Suppressor macrophage (primary cell): ENCODE data around the gene SLC22A23.

Experiments used
- DNase-seq, 4 experiments: peaks; one replicate each; pipeline ENCODE4 v3.0.0-alpha.2; 2020 to 2022

SLC22A23 gene

GRCh38 chr6:3366596-3367413, 90.0 kb downstream of the SLC22A23 start:
- no peak for DNase-seq

GRCh38 chr6:3364391-3364790, 92.5 kb downstream of the SLC22A23 start:
- DNase-seq, result no peak

GRCh38 chr6:3363296-3364025, 93.4 kb downstream of the SLC22A23 start:
- no peak for DNase-seq

GRCh38 chr6:3361312-3362037, 95.4 kb downstream of the SLC22A23 start:
- no peak for DNase-seq

GRCh38 chr6:3360727-3361045, 96.2 kb downstream of the SLC22A23 start:
- no peak for DNase-seq

GRCh38 chr6:3359973-3360726, 96.7 kb downstream of the SLC22A23 start:
- no peak for DNase-seq

- DNase-seq, result no peak
Measured at GRCh38 chr6:3359101-3359752, 97.6 kb downstream of the SLC22A23 start.

GRCh38 chr6:3358413-3359100, 98.3 kb downstream of the SLC22A23 start:
- DNase-seq, result no peak

GRCh38 chr6:3357678-3358077, 99.2 kb downstream of the SLC22A23 start:
- DNase-seq, result peak; percentile 29 to 69 (median 52)

GRCh38 chr6:3356824-3357420, 99.9 kb downstream of the SLC22A23 start:
- no peak for DNase-seq

- peak; percentile 85 to 94 (median 93) for DNase-seq
Measured at GRCh38 chr6:3356056-3356823, 100.6 kb downstream of the SLC22A23 start.

GRCh38 chr6:3355358-3356055, 101.3 kb downstream of the SLC22A23 start:
- peak; percentile 62 to 84 (median 78) for DNase-seq

GRCh38 chr6:3355011-3355357, 101.9 kb downstream of the SLC22A23 start:
- no peak for DNase-seq

- DNase-seq, result no peak
Measured at GRCh38 chr6:3353939-3354338, 102.9 kb downstream of the SLC22A23 start.

- DNase-seq, result no peak
Measured at GRCh38 chr6:3353213-3353903, 103.5 kb downstream of the SLC22A23 start.

GRCh38 chr6:3352678-3353077, 104.2 kb downstream of the SLC22A23 start:
- DNase-seq, result no peak

GRCh38 chr6:3351829-3352524, 104.9 kb downstream of the SLC22A23 start:
- DNase-seq, result no peak

GRCh38 chr6:3351105-3351676, 105.7 kb downstream of the SLC22A23 start:
- DNase-seq, result no peak
